Activated T-helper 1 cell treated with Interleukin-2 at 50 U/mL for 16 hours (primary cell): Measurements from ENCODE around the gene YTHDC2.

Experiments used
- DNase-seq: peaks from one replicate; pipeline ENCODE4 v3.0.0-alpha.2; 2020; ENCODE audit warnings: low read depth

The YTHDC2 gene

DNA sequence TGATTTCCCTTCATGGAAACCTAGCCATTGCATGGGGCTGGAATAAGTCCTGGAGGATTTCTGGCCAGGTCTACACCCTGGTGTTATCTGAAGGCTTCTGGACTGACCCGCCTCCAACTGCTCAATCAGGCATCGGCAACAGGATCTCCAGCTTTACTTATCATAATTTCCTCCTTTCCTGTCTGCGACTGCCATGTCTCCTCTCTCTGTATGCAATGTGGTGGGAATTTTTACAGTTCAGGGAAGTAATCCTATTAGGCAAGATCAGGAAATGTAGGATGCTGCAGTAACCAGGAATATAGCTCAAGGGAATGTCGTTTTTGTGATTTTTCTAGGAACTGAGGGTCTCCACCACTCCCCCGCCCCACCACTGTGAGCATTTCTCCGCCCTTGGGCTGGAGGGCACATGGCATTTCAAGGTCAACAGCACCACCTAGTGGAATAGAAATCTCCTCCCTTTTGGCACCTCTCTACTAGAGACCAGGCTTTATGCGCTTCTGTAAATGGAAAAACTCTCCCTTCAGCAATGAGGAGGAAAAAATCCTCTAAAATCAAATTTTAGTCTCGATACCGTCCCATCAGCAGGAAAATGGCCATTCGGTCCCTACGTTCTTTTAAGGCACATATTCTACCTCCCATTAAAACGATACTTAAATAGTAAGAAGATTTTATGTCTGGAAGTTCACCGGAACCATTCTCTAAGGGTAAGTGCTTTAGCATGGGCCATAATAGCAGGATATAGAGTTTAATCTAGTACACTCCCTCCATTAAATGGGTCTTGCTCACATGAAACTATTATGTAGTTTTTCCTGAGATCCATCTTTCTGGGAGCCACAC is 93.0 kb downstream of the YTHDC2 start:
- no peak for DNase-seq

DNA sequence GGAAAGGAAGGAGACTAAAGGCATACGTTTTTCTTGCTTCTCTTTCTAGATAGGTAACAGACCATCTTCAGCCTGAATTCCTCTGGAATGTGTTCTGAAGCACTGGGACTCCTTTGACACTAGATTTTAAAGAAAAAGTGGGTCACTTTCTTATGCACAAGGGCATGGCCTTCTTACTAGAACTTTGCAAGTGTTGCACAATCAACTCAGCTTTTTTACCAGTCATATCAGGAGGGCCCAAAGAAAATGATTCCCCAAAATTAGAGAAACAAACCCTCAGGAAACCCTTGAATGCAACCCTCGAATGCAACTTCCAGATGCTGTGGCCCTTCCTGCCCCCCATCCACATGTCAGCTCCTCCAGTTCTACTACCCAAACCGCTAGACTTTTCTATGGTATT is 93.9 kb downstream of the YTHDC2 start:
- no peak for DNase-seq

DNA sequence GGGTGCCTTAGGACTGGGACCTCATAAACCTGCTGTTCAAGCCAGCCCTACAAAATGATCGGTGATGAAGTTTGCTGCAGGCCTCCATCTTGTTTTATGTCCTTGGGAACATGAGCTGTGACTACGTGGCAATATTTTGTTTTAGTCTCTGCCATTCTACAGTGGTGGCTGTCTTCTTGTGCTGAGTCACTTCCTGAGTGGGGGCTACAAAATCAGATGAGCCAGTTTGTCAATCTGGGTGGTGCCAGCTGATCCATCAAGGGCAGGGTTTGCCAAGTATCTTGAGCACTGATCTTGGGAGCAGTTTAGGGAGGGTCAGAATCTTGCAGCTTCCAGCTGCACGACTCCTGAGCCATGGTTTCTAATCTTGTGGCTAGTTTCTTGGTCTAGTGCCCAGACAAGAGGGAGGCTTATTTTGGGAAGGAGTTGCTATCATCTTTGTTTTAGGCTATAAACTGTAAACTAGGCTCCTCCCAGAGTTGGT is 94.7 kb downstream of the YTHDC2 start:
- no peak for DNase-seq

DNA sequence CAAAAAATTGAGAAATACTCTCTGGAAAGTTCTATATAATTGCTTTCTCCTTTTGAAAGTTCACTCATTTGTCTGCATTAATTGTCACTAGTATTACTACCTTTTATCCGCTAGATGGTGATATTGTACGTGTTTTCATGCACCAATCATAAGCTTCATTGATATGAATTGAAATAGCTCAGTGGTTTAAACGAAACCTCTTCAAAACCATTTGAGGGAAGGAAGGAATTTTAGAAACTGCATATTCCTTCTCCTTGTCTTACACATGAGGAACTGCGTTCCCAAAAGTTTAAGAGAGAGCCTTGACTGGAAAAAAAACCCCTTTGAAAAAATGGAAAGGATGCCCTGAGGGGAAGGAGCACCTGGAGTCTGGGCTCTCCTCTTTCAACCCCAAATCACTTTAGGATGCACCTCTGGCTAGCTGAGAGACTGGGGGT is 98.6 kb downstream of the YTHDC2 start:
- DNase-seq = no peak

DNA sequence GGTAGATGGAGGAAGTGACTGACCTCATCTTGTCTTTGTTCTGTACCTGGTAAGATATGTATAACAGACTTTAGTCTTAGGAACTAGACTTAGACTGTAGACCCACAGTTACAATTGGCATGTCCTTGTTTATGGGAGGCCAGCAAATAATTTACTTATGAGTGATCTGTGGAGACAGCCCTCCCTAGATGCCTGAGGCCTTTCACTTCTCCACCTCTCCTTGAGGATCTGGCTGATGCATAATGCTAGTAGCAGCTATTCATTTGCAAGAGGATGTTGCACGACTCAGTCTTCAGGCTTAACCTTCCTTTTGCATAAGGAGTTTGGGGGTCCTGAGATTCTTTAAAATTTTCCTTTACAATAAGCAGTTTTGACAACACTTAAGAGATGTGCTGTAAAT is 100.7 kb downstream of the YTHDC2 start:
- DNase-seq = no peak

DNA sequence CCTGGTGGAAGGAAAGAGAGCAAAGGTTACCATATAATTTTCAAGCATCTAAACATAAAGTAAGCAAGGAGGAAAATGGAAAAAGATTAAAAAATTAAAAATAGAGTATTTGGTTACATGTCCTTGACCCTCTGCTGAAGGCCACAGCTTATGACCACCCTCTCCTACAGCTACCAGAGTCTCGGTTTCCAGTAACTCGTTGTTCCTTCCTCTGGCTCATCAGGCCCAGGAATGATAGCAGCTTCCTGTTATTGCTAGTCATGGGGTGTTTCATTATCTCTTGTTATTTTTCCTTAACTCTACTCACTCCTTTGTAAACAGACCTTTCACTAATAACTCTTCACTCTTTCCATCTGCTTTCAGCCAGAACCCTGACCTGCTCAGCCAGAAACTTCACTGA is 102.2 kb downstream of the YTHDC2 start:
- DNase-seq = no peak

DNA sequence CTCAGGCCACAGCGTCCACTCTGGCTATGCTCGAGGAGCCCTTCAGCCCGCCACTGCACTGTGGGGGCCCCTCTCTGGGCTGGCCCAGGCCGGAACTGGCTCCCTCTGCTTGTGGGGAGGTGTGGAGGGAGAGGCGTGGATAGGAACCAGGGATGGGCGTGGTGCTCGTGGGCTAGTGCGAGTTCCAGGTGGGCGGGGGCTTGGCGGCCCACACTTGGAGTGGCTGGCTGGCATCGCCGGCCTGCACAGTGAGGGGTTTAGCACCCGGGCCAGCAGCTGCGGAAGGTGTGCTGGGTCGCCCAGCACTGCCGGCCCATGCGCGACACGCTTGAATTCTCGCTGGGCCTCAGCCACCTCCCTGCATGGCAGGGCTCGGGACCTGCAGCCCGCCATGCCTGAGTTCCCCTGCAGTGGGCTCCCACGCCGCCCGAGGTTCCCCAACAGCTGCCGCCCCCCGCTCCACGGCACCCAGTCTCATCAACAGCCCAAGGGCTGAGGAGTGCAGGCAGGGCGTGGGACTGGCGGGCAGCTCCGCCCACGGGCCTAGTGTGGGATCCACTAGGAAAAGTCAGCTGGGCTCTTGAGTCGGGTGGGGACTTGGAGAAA is 103.8 kb downstream of the YTHDC2 start:
- no peak for DNase-seq

DNA sequence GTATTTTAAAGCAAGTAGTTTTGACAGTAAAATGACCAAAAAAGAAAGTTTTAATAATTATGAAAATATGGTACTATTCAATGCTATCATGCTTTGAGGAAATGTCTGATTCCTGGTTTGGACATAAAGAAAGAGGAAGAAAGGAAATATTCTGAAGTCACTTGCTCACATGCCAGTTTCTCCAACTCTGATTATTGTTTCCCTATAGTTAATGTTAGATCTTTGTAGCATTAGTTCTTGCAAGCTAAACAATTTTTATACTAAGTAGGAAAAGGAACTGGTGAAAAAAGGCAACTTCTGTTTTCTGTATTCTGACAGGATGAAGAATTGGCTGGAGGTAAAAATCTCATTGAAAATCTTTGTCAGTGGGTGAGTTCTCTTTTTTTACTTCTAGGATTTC is 119.5 kb downstream of the YTHDC2 start:
- no peak for DNase-seq

DNA sequence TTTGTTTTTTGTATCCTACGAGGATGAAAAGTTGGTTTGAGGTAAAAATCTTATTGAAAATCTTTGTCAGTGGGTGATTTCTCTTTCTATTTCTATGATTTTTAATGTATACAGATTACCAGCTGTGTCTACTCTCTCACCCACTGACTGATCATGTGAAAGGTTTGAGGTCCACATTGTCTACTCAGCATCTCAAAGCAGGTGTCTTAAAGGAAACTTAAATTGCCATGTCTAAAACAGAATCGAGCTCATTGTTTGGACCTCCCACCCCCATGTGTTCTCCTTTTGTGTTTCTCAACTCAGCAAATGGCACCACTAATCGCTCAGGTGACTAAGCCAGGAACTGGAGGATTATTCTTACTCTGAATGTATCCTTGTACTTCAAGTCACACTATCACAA is 121.5 kb downstream of the YTHDC2 start:
- no peak for DNase-seq

DNA sequence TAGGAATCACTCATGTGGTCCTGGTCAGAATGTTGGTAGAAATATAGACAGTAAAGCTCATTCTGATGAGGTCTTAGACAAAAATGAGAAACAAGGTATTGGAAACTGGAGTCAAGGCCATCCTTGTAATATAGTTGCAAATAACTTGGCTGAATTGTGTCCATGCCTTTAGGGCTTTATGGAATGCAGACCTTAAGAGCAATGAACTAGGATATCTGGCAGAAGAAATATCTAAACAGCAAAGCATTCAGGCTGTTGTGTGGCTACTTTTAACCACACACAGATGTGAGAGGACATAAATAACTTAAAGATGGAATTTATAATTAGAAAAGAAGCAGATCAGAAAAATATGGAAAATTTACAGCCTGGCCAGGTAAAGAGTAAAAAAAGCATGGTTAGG is 128.2 kb downstream of the YTHDC2 start:
- DNase-seq = no peak
